Neural cell (in vitro differentiated cells): Measurements from ENCODE around the gene AK4.

ENCODE experiments used
- CTCF ChIP-seq: fragments of 450-650 bp; IDR thresholded peaks from 2 replicates; pipeline ENCODE4 v1.5.1; 2014; ENCODE audit warnings: antibody characterized with exemption, mild to moderate bottlenecking, moderate library complexity; ENCODE audit not compliant: poor library complexity, severe bottlenecking
- EZH2 ChIP-seq: fragments of 200-600, 300-800 bp; shearing (Covaris generic), sonication (generic); IDR thresholded peaks from 2 replicates; pipeline ENCODE4 v1.6.1; 2014; ENCODE audit warnings: antibody characterized with exemption, low read length, borderline replicate concordance, mild to moderate bottlenecking; ENCODE audit not compliant: insufficient read depth, poor library complexity, severe bottlenecking
- POLR2AphosphoS5 ChIP-seq: IDR thresholded peaks from 2 replicates; pipeline ENCODE4 v1.6.1; 2012
- REST ChIP-seq: IDR thresholded peaks from 2 replicates; pipeline ENCODE4 v1.6.1; 2012; ENCODE audit warnings: borderline replicate concordance

GRCh38 chr1:65166572-65167305 lies 18.7 kb downstream of the AK4 start:
- no peak for TF ChIP-seq CTCF
- no peak for TF ChIP-seq POLR2AphosphoS5
- no peak for TF ChIP-seq REST
- TF ChIP-seq EZH2, result no peak
